GM06990 (cell line): ENCODE data around the gene CMTM5.

ENCODE experiments used
- DNase-seq: peaks from one replicate; pipeline ENCODE4 v3.0.0-alpha.2; 2011; ENCODE audit not compliant: insufficient read length; ENCODE audit errors: extremely low read depth
- H3K27me3 ChIP-seq: replicated peaks from 2 replicates; pipeline ENCODE4 v1.6.0; 2011; ENCODE audit warnings: low read length; ENCODE audit not compliant: control insufficient read depth, insufficient read depth
- H3K36me3 ChIP-seq: 2 replicates; pipeline ENCODE4 v1.5.1; 2011; ENCODE audit warnings: low read length; ENCODE audit not compliant: control insufficient read depth, insufficient read depth
- H3K4me3 ChIP-seq: replicated peaks from 2 replicates; pipeline ENCODE4 v1.5.1; 2011; ENCODE audit warnings: low read depth, mild to moderate bottlenecking, control low read depth, low read length
- TF ChIP-seq, protein P1 (sequence below): IDR thresholded peaks from 2 replicates; pipeline ENCODE4 v1.5.1; 2011; ENCODE audit warnings: low read length, control low read depth, mild to moderate bottlenecking, inconsistent platforms; ENCODE audit not compliant: insufficient read depth, poor library complexity, severe bottlenecking

The CMTM5 gene

DNA sequence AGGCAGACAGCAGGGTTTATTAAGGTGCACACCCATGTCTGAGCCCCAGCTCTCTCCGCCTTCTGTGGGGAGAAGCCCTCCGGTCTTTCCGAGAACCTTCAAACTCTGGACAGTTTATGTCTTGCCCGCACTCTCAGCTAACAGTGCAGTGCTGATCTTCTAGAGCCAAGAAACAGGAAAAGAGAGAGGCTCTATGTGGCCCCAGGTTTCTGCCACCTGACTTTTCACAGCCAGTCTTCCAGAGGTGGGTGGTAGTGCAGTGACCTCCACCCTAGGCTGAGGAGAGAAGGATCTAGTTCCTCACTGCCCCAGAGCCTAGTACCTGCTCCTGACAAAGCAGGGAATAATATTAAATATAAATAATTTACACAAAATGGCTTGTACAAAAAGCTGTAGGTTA is 20.2 kb upstream of the CMTM5 start:
- no peak overlapping the region for H3K4me3 ChIP-seq
- TF ChIP-seq, protein P1, sequence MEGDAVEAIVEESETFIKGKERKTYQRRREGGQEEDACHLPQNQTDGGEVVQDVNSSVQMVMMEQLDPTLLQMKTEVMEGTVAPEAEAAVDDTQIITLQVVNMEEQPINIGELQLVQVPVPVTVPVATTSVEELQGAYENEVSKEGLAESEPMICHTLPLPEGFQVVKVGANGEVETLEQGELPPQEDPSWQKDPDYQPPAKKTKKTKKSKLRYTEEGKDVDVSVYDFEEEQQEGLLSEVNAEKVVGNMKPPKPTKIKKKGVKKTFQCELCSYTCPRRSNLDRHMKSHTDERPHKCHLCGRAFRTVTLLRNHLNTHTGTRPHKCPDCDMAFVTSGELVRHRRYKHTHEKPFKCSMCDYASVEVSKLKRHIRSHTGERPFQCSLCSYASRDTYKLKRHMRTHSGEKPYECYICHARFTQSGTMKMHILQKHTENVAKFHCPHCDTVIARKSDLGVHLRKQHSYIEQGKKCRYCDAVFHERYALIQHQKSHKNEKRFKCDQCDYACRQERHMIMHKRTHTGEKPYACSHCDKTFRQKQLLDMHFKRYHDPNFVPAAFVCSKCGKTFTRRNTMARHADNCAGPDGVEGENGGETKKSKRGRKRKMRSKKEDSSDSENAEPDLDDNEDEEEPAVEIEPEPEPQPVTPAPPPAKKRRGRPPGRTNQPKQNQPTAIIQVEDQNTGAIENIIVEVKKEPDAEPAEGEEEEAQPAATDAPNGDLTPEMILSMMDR, result no peak
- H3K27me3 ChIP-seq, result peaks cover 7% of the 10 kb centered on the region
- no peaks in the 10 kb centered on the region for H3K36me3 ChIP-seq
- DNase-seq, result no peak

DNA sequence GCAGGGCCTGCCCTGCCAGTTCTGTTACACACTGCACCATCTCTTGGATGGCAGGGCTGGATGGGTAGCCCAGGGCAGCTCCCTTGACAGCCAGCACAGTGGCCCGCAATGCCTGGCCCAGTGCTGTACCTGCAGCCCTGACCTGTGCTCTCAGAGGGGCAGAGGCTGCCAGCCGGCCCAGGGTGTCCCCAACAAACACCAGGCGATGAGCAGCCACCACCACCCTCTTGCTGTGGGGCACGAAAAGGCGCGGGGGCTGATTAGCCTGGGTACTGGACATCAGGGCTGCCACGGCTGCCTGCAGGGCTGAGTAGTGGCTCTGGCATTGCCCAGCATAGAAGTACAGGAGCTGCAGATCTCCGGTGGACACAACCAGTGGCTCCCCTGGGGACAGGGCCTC is 19.6 kb upstream of the CMTM5 start:
- Histone ChIP-seq H3K27me3 (peaks cover 7% of the 10 kb centered on the region), H3K36me3 (no peaks in the 10 kb centered on the region), H3K4me3 (no peak overlapping the region)
- no peak for DNase-seq
- TF ChIP-seq, protein P1, result no peak

DNA sequence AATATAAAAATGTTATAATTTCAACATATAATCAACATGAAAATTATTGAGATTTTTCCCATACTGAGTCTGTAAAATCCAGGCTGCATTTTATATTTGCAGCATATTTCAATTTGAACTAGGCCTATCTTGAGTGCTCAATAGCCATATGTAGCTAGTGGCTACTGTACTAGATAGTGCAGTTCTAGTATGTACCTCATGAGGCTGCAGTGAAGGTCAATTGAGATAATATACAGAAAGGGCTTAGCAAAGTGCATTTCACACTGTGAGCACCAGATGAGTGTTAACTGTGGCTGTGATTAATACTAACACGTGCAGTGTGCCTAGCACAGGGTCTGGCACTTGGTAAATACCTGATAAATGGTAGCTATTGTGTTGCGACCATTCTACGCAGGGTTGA is 18.8 kb upstream of the CMTM5 start:
- H3K4me3 ChIP-seq, result no peak overlapping the region
- DNase-seq, result no peak
- TF ChIP-seq, protein P1, result no peak
- peaks cover 7% of the 10 kb centered on the region for H3K27me3 ChIP-seq
- no peaks in the 10 kb centered on the region for H3K36me3 ChIP-seq

DNA sequence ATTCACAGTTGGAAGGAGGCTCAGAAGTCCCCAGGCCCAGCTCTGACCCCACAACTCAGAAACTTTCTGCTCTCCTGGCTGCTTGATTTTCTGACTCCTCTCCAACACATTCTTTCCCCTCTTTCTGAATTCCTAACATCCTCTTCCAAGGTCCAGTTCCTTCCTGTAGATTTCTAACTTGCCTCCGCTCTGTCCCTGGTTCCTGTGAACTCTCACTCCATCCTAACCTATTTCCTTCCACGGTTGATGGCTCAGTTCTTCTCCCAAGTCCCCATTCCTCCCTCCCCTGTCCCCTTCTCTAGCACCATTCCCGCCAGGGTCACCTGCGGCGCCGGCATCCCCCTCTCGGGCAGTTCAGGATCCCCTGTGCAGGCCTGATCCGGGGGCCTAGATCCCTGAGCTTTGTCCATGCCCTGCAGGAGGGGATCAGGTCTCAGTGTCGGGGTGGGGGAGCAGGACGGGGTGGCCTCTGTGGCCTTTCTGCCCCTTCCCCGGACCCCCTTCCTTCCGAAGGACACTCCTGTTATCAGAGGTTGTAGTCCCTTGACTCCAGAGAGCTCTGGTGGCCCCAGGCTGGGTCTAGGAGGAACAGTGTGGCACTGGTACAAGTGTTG is 18.2 kb upstream of the CMTM5 start:
- no peak for DNase-seq
- TF ChIP-seq, protein P1, result no peak

DNA sequence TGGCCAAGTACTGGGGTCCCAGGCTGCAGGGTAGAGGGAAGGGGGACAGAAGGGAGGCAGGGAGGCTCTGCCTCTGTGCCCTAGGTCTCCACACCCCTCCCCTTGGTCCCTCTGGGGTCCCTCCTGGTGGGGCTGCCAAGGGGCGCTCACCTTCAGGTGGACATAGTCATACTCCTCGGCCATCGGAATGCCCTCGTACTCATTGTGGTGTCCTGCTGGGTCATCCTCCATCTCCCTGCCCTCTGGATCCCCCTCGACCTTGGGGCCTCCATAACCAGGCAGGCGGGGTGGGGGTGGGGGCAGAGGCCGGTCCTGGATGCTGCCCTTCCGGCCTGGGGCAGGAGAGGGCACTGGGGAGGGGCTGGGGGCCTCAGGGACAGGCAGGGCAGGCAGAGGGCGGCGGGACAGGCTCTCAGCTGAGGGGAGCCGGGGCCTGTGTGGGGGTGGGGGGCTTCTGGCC is 17.6 kb upstream of the CMTM5 start:
- H3K36me3 ChIP-seq, result no peaks in the 10 kb centered on the region
- TF ChIP-seq, protein P1, result no peak
- peaks cover 2% of the 10 kb centered on the region; the same call in 1 of the 2 replicates for H3K27me3 ChIP-seq
- no peak overlapping the region for H3K4me3 ChIP-seq
- no peak for DNase-seq

More for the DNA sequence above, 18.2 kb upstream of the CMTM5 start:
- peaks cover 2% of the 10 kb centered on the region for H3K27me3 ChIP-seq
- H3K36me3 ChIP-seq, result no peaks in the 10 kb centered on the region
- H3K4me3 ChIP-seq, result no peak overlapping the region

DNA sequence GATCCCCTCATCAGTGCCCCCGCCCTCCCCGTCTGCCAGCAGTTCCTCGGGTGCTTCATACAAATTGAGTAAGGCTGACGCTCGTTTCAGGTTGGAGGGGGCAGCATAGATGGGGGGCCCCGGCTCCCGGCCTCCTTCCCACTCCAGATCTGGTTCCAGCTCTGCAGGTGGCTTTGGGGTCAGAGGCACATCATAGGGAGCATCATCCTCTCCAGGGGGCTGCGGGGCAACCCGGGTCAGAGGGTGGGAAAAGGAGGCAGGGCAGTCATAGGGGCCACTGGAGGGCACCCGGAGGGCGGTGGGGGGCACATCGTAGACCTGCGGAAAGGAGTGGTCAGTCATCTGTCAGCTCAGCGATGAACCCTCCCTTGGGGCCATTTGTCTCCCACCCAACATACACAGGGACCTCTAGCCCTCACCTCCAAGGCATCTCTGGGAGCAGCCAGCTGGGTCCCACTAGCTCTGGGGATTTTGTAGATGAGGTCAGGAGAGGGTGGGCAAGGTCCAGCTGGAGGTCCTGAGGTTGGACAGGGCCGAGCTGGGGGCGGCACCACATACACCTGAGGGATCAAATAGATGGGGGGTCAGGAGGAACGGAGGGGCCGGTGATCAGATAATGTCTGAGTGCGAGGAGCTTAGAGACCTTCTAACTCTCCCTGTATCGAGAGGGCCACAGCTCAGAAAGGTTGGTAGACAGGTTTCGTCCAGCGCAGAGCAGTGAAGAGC is 17.0 kb upstream of the CMTM5 start:
- H3K4me3 ChIP-seq, result no peak overlapping the region
- TF ChIP-seq, protein P1, result no peak
- no peaks in the 10 kb centered on the region; the same call in 1 of the 2 replicates for H3K27me3 ChIP-seq
- no peak for DNase-seq
- H3K36me3 ChIP-seq, result no peaks in the 10 kb centered on the region
